GM23338 (cell line): Measurements from ENCODE around the gene KRTAP21-1. TPM values are rescaled to one million over a fixed set of nuclear protein-coding genes. Genes with fewer than 3 reads are reported as not detected.

ENCODE experiments used
- ATAC-seq: fragments of 200-7000 bp; cut with Tn5 transposase; 3 replicates; pipeline ENCODE4 v1.9.1; 2020
- DNase-seq: peaks from one replicate; pipeline ENCODE4 v3.0.0-alpha.2; 2015; ENCODE audit warnings: low spot score
- H2AFZ ChIP-seq: fragments of 200-600 bp; sonication (generic); 2 replicates; pipeline ENCODE4 v1.8.0; 2016; ENCODE audit warnings: antibody characterized with exemption, mild to moderate bottlenecking, moderate library complexity
- H3F3A ChIP-seq: fragments of 200-600 bp; sonication (generic); replicated peaks from 2 replicates; pipeline ENCODE4 v1.8.0; 2017; ENCODE audit warnings: antibody characterized with exemption, mixed run types, low read depth
- H3K27ac ChIP-seq: fragments of 200-600 bp; sonication (generic); 2 replicates; pipeline ENCODE4 v1.6.1; 2016; ENCODE audit warnings: low read depth
- H3K27me3 ChIP-seq: fragments of 200-600 bp; sonication (generic); 2 replicates; pipeline ENCODE4 v1.8.0; 2016; ENCODE audit warnings: mild to moderate bottlenecking, mixed run types, moderate library complexity; ENCODE audit not compliant: insufficient read depth
- H3K36me3 ChIP-seq: fragments of 200-600 bp; sonication (generic); 2 replicates; pipeline ENCODE4 v1.8.0; 2016; ENCODE audit warnings: mild to moderate bottlenecking; ENCODE audit not compliant: insufficient read depth
- H3K4me1 ChIP-seq: fragments of 200-600 bp; sonication (generic); 2 replicates; pipeline ENCODE4 v1.8.0; 2016; ENCODE audit warnings: mild to moderate bottlenecking, moderate library complexity; ENCODE audit not compliant: insufficient read depth
- H3K4me2 ChIP-seq: fragments of 200-600 bp; sonication (generic); 2 replicates; pipeline ENCODE4 v1.7.1; 2017; ENCODE audit warnings: mixed run types
- H3K4me3 ChIP-seq: fragments of 200-600 bp; sonication (generic); 2 replicates; pipeline ENCODE4 v1.6.1; 2016; ENCODE audit warnings: mixed run types
- H3K79me2 ChIP-seq: fragments of 200-600 bp; sonication (generic); replicated peaks from 2 replicates; pipeline ENCODE4 v1.8.0; 2017; ENCODE audit warnings: mild to moderate bottlenecking; ENCODE audit not compliant: insufficient read depth
- H3K9me2 ChIP-seq: fragments of 200-600 bp; sonication (generic); 2 replicates; pipeline ENCODE4 v1.8.0; 2017; ENCODE audit not compliant: insufficient read depth
- H4K20me1 ChIP-seq: fragments of 200-600 bp; sonication (generic); replicated peaks from 2 replicates; pipeline ENCODE4 v1.8.0; 2017; ENCODE audit warnings: mild to moderate bottlenecking; ENCODE audit not compliant: insufficient read depth
- H3K27ac Mint-ChIP-seq: 2 replicates; pipeline ENCODE4 v1.8.0; 2020; ENCODE audit warnings: inconsistent platforms, mild to moderate bottlenecking, moderate library complexity, mixed read lengths
- H3K27me3 Mint-ChIP-seq: 3 replicates; pipeline ENCODE4 v1.8.0; 2022; ENCODE audit warnings: low read depth, mild to moderate bottlenecking, moderate library complexity, mixed read lengths, inconsistent platforms; ENCODE audit not compliant: insufficient read depth, poor library complexity
- H3K36me3 Mint-ChIP-seq: 3 replicates; pipeline ENCODE4 v1.8.0; 2021; ENCODE audit warnings: low read depth, mild to moderate bottlenecking, inconsistent platforms, moderate library complexity, mixed read lengths
- H3K4me1 Mint-ChIP-seq: 3 replicates; pipeline ENCODE4 v1.8.0; 2020; ENCODE audit warnings: mild to moderate bottlenecking, inconsistent platforms, mixed read lengths
- H3K4me3 Mint-ChIP-seq: 3 replicates; pipeline ENCODE4 v1.8.0; 2021; ENCODE audit warnings: moderate library complexity, mild to moderate bottlenecking, inconsistent platforms, mixed read lengths
- H3K9me3 Mint-ChIP-seq: 3 replicates; pipeline ENCODE4 v1.8.0; 2020; ENCODE audit warnings: moderate library complexity, mild to moderate bottlenecking, inconsistent platforms, mixed read lengths
- CREB1 ChIP-seq: fragments of 250-450 bp; sonication (Bioruptor Pico); IDR thresholded peaks from 2 replicates; pipeline ENCODE4 v1.5.0; 2020; ENCODE audit warnings: low read depth, mild to moderate bottlenecking, moderate library complexity
- CTCF ChIP-seq, 2 experiments: fragments of 200-600 bp in 1 of 2; sonication (generic) in 1 of 2; conservative IDR thresholded peaks; 2 replicates each; pipeline versions ENCODE4 v1.5.1 to v1.6.1; 2016 to 2017; ENCODE audit warnings: antibody characterized with exemption in 2 of 2, low read depth in 2 of 2, mild to moderate bottlenecking in 2 of 2, moderate library complexity in 1 of 2
- ETS1 ChIP-seq: IDR thresholded peaks from 2 replicates; pipeline ENCODE4 v1.6.1; 2016; ENCODE audit warnings: antibody characterized with exemption
- EZH2 ChIP-seq: fragments of 200-600 bp; sonication (generic); IDR thresholded peaks from one replicate; pipeline ENCODE4 v1.8.0; 2017; ENCODE audit warnings: antibody characterized with exemption, mild to moderate bottlenecking, low read depth; ENCODE audit not compliant: unreplicated experiment
- EZH2phosphoT487 ChIP-seq: fragments of 200-600 bp; sonication (generic); IDR thresholded peaks from one replicate; pipeline ENCODE4 v1.8.1; 2018; ENCODE audit warnings: antibody characterized with exemption; ENCODE audit not compliant: unreplicated experiment
- JUNB ChIP-seq: IDR thresholded peaks from one replicate; pipeline ENCODE4 v1.6.1; 2016; ENCODE audit warnings: antibody characterized with exemption; ENCODE audit not compliant: unreplicated experiment
- NANOG ChIP-seq: IDR thresholded peaks from 2 replicates; pipeline ENCODE4 v1.6.1; 2016; ENCODE audit warnings: antibody characterized with exemption, borderline replicate concordance
- POLR2AphosphoS5 ChIP-seq: IDR thresholded peaks from 2 replicates; pipeline ENCODE4 v1.6.1; 2016; ENCODE audit warnings: antibody characterized with exemption, low read depth
- REST ChIP-seq: IDR thresholded peaks from one replicate; pipeline ENCODE4 v1.6.1; 2018; ENCODE audit warnings: antibody characterized with exemption; ENCODE audit not compliant: unreplicated experiment
- STAT1 ChIP-seq: IDR thresholded peaks from one replicate; pipeline ENCODE4 v1.6.1; 2016; ENCODE audit warnings: antibody characterized with exemption; ENCODE audit not compliant: unreplicated experiment
- ZNF114 ChIP-seq: fragments of 250-450 bp; sonication (Bioruptor Pico); IDR thresholded peaks from 2 replicates; pipeline ENCODE4 v1.5.0; 2020; ENCODE audit warnings: mild to moderate bottlenecking, moderate library complexity
- ZNF331 ChIP-seq: fragments of 250-450 bp; sonication (Bioruptor Pico); IDR thresholded peaks from 2 replicates; pipeline ENCODE4 v1.5.0; 2020; ENCODE audit warnings: low read depth, mild to moderate bottlenecking, moderate library complexity
- ZNF462 ChIP-seq: fragments of 250-450 bp; sonication (Bioruptor Pico); IDR thresholded peaks from 2 replicates; pipeline ENCODE4 v1.5.0; 2020; ENCODE audit warnings: mild to moderate bottlenecking, moderate library complexity
- polyA plus RNA-seq: library from polyadenylated mRNA; unstranded; fragments of >200 nt; fragmentation: Nextera tagmentation; extraction: Ambion mirVana; gene quantifications from 2 replicates; pipeline ENCODE4 v1.2.1, GENCODE V29; 2016
- total RNA-seq: library from RNA; depleted of rRNA; stranded (reverse); fragments of >200 nt; shearing (Covaris generic); gene quantifications from 2 replicates; pipeline ENCODE4 v1.2.3, GENCODE V29; 2014

KRTAP21-1 gene
- total and polyA plus RNA-seq, 2 experiments from 2014 or later: not detected

GRCh38 chr21:30717105-30717504 is 38.1 kb downstream of the KRTAP21-1 start (continued):
- TF ChIP-seq CTCF (conservative IDR thresholded peaks at IDR 0.05; ENCODE audit: low read depth in 2 of 2) (no peak), JUNB (no peak), EZH2 (no peak)

GRCh38 chr21:30714946-30715345 is 40.3 kb downstream of the KRTAP21-1 start:
- no peaks in the 10 kb centered on the region for H3F3A ChIP-seq
- H3K4me3 ChIP-seq: no peak overlapping the region
- Mint-ChIP-seq H3K27me3 (peaks cover 2% of the 10 kb centered on the region), H3K27ac (no peak overlapping the region), H3K9me3 (no peaks in the 10 kb centered on the region), H3K4me1 (no peaks in the 10 kb centered on the region), H3K4me3 (no peak overlapping the region), H3K36me3 (no peaks in the 10 kb centered on the region)
- no peak overlapping the region for H3K27ac ChIP-seq
- H3K27me3 ChIP-seq: no peaks in the 10 kb centered on the region
- H4K20me1 ChIP-seq: no peaks in the 10 kb centered on the region
- H3K4me1 ChIP-seq: peaks cover 3% of the 10 kb centered on the region
- H3K79me2 ChIP-seq: no peaks in the 10 kb centered on the region
- H3K9me2 ChIP-seq: no peaks in the 10 kb centered on the region
- H3K4me2 ChIP-seq: no peak overlapping the region
- H2AFZ ChIP-seq: no peak overlapping the region
- ATAC-seq (no peak), DNase-seq (no peak)
- H3K36me3 ChIP-seq: no peaks in the 10 kb centered on the region
- TF ChIP-seq ETS1: no peak
- no peak for TF ChIP-seq ZNF462 (CRISPR knock-in tag)
- no peak for TF ChIP-seq REST
- TF ChIP-seq EZH2phosphoT487: no peak
- no peak for TF ChIP-seq ZNF331 (CRISPR knock-in tag)
- TF ChIP-seq NANOG: no peak
- no peak for TF ChIP-seq POLR2AphosphoS5
- no peak for TF ChIP-seq ZNF114 (CRISPR knock-in tag)
- no peak for TF ChIP-seq STAT1
- TF ChIP-seq CREB1 (CRISPR knock-in tag): no peak
- no peak for TF ChIP-seq EZH2
- no peak for TF ChIP-seq JUNB
